Nephron (organoid): ENCODE measurements around the gene ITPA.
A peak's percentile ranks its signal among the peaks of the same experiment; 100 is the strongest.

Experiments
- H3K27ac Mint-ChIP-seq, 3 experiments: 2 replicates each; pipeline ENCODE4 v1.8.0; 2020; ENCODE audit warnings: mixed read lengths in 3 of 3, mild to moderate bottlenecking in 2 of 3, moderate library complexity in 1 of 3
- H3K27me3 Mint-ChIP-seq: 2 replicates; pipeline ENCODE4 v1.8.0; 2021; ENCODE audit warnings: low read depth, mild to moderate bottlenecking, moderate library complexity, mixed read lengths
- H3K36me3 Mint-ChIP-seq: 2 replicates; pipeline ENCODE4 v1.8.0; 2020; ENCODE audit warnings: low read depth, mixed read lengths
- H3K4me1 Mint-ChIP-seq: 2 replicates; pipeline ENCODE4 v1.8.0; 2020; ENCODE audit warnings: mixed read lengths
- H3K4me3 Mint-ChIP-seq, 3 experiments: 2 replicates each; pipeline ENCODE4 v1.8.0; 2020; ENCODE audit warnings: mild to moderate bottlenecking in 3 of 3, mixed read lengths in 3 of 3, moderate library complexity in 2 of 3
- H3K9me3 Mint-ChIP-seq: 2 replicates; pipeline ENCODE4 v1.8.0; 2020; ENCODE audit warnings: mixed read lengths
- TF ChIP-seq, protein P1 (sequence below), 3 experiments: fragments of 200-600 bp; sonication (generic); IDR thresholded peaks; one replicate each; pipeline ENCODE4 v1.5.0; 2021; ENCODE audit warnings: antibody characterized with exemption in 3 of 3; ENCODE audit not compliant: unreplicated experiment in 3 of 3

Gene ITPA

DNA sequence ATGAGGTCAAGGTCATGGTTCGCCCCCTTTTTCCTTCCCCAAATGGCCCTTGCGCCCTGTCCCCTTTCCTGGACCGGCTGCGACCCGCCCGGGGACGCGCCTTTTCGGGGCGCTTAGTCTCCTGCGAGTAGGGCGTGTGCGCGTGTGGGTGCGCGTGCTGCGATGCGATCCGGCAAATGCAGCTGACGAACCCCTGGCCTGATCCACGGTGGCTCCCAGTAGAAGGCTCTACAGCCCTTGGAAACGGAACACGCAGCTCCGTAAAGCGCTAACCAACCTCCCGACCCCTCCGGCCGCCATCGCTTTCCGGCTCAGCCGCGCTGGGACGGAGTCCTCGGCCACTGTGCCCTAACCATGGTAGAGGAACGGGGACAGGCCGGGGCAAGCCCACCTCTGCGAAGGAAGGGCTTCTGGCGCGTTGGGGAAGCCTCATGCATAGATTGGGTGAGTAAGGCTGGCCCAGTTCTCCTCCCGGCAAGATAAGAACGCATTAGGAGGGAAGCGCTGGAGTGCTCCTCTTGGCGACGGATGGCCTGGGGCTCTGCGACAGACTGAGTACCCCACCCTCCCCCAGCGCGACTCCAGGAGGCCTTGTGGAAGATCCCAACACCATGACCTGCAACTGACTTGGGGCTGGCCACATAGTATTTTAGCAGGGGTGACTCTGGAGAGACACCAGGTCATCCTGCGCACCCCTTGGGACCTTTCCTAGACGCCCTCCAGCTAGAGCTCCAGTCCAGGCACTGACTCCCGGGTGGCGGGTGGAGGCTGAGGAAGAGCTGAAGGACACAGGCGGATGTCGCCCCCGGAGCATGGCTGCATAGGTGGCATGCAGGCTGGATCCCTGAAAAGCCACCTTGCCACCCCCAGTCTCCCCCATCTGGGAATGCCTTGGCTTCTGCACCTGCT lies 30.8 kb downstream of the ITPA start:
- H3K4me1 Mint-ChIP-seq: peaks cover 7% of the 10 kb centered on the region
- TF ChIP-seq, protein P1, sequence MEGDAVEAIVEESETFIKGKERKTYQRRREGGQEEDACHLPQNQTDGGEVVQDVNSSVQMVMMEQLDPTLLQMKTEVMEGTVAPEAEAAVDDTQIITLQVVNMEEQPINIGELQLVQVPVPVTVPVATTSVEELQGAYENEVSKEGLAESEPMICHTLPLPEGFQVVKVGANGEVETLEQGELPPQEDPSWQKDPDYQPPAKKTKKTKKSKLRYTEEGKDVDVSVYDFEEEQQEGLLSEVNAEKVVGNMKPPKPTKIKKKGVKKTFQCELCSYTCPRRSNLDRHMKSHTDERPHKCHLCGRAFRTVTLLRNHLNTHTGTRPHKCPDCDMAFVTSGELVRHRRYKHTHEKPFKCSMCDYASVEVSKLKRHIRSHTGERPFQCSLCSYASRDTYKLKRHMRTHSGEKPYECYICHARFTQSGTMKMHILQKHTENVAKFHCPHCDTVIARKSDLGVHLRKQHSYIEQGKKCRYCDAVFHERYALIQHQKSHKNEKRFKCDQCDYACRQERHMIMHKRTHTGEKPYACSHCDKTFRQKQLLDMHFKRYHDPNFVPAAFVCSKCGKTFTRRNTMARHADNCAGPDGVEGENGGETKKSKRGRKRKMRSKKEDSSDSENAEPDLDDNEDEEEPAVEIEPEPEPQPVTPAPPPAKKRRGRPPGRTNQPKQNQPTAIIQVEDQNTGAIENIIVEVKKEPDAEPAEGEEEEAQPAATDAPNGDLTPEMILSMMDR (IDR thresholded peaks at IDR 0.05; ENCODE audit: unreplicated experiment in 3 of 3): no peak
- no peaks in the 10 kb centered on the region for H3K36me3 Mint-ChIP-seq
- H3K27me3 Mint-ChIP-seq: peaks cover 94% of the 10 kb centered on the region
- H3K27ac Mint-ChIP-seq: no peak overlapping the region
- peak overlapping the region; percentile 89 to 92 (median 90) for H3K4me3 Mint-ChIP-seq
- no peaks in the 10 kb centered on the region for H3K9me3 Mint-ChIP-seq

DNA sequence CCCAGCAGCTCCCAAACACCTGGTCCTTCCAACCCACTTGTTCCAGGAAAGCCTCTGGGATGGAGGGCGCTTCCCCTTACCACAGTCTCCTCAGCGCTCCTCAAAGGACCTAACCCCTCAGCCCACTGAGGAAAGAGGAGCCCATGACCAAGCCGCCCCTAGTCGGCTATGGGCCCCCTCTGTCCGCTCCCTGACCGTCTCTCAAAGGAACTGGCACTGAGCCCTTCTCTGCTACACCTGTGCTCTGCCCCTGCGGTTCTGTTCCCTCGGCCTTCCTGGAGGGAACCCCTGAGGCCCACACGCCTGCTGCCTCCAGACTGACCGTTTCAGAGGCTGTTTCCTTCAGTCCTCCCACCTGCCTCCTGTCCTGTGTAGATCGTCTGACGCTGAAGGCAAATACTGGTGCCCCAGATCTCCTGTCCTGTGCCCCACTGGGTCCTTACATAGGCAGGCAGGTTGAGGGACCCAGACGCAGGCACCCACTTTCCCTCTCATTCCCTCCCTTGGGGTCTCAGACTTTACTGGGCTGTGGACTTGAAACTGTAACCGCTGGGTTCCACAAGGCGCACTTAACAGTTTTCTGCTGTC lies 31.6 kb downstream of the ITPA start:
- Mint-ChIP-seq H3K4me3 (peak overlapping the region; percentile 67 to 90 (median 78)), H3K36me3 (no peaks in the 10 kb centered on the region), H3K27me3 (peaks cover 92% of the 10 kb centered on the region), H3K9me3 (no peaks in the 10 kb centered on the region), H3K27ac (no peak overlapping the region), H3K4me1 (peaks cover 7% of the 10 kb centered on the region)
- TF ChIP-seq, protein P1 (IDR thresholded peaks at IDR 0.05; ENCODE audit: unreplicated experiment in 3 of 3): no peak

DNA sequence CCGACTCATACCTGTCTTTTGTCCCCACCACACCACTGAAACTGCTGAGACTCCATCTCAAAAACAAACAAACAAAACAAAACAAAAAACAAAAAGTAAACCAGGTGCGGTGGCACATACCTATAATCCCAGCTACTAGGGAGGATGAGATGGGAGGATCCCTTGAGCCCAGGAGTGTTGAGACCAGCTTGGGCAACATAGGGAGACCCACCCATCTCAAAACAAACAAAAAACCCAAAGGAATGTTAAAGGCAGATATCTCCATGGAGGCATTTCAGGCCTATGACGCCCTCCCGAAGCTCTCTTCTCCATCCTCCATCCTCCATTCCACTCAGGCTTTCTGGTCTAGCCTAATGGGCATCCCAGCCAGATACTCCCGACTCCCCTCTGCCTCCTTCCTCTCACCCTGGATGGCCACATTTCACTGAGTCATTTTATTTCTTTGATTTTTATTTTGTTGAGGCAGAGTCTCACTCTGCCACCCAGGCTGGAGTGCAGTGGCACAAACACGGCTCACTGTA lies 32.9 kb downstream of the ITPA start:
- H3K4me1 Mint-ChIP-seq: peaks cover 7% of the 10 kb centered on the region
- H3K27me3 Mint-ChIP-seq: peaks cover 89% of the 10 kb centered on the region
- TF ChIP-seq, protein P1 (IDR thresholded peaks at IDR 0.05; ENCODE audit: unreplicated experiment in 3 of 3): no peak
- no peaks in the 10 kb centered on the region for H3K9me3 Mint-ChIP-seq
- no peak overlapping the region for H3K27ac Mint-ChIP-seq
- H3K4me3 Mint-ChIP-seq: peak overlapping the region in 2 of 3 experiments; percentile 4 to 41
- no peaks in the 10 kb centered on the region for H3K36me3 Mint-ChIP-seq

DNA sequence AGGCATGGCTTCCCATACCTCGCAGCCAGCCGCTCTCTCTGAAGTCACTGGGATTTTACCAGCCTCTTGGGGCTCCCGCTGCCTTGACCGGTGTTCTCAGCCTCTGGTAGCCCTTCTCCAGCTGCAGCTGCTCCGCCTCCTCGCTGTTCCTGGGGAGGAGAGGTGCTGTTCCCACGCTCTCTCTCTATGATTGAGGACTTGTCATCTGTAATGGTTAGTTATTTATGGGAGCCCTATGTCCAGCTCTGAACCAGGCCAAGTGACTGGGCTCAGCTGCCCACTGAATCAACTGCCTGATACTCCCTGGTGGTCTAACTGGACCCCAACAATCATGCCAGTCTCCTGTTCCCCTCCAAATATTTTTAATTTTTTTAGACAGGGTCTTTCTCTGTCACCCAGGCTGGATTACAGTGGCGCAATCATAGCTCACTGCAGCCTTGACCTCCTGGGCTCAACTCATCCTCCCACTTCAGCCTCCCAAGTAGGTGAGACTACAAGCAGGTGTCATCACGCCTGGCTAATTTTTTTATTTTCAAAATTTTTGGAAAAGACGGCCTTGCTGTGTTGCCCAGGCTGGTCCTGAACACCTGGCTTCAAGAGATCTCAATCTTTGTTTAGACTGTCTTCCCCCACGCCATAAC lies 34.5 kb downstream of the ITPA start:
- H3K27me3 Mint-ChIP-seq: peaks cover 87% of the 10 kb centered on the region
- H3K27ac Mint-ChIP-seq: no peak overlapping the region
- peak overlapping the region in 1 of 3 experiments; percentile 3 for H3K4me3 Mint-ChIP-seq
- H3K36me3 Mint-ChIP-seq: no peaks in the 10 kb centered on the region
- TF ChIP-seq, protein P1 (IDR thresholded peaks at IDR 0.05; ENCODE audit: unreplicated experiment in 3 of 3): no peak
- no peaks in the 10 kb centered on the region for H3K9me3 Mint-ChIP-seq
- H3K4me1 Mint-ChIP-seq: peaks cover 7% of the 10 kb centered on the region

DNA sequence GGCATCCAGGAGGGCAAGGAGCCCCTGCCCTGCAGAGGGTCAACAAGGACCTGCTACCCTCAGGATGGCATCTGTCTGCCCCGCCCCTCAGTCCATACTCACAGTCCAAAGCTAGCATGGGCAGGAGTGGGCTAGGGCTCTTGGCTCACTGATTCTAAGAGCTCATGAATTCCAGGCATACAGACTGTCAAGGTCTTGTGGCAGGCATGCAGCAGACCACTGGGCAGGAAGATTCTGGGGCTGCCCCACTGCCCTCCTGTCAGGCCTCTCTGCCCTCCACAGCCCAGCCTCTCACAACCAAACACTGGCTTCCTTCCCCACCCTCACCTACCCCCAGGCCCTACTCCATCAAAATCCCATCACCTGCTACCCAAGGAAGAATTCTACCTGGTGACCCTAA lies 35.3 kb downstream of the ITPA start:
- no peaks in the 10 kb centered on the region for H3K9me3 Mint-ChIP-seq
- H3K27ac Mint-ChIP-seq: no peak overlapping the region
- H3K4me3 Mint-ChIP-seq: no peak overlapping the region
- peaks cover 91% of the 10 kb centered on the region for H3K27me3 Mint-ChIP-seq
- TF ChIP-seq, protein P1 (IDR thresholded peaks at IDR 0.05; ENCODE audit: unreplicated experiment in 3 of 3): no peak
- no peaks in the 10 kb centered on the region for H3K36me3 Mint-ChIP-seq
- peaks cover 5% of the 10 kb centered on the region for H3K4me1 Mint-ChIP-seq
